HG03039 (cell line): Measurements from ENCODE around the gene CDK5.
"Not testable (repeated sequence)": the region's sequence is repeated elsewhere in the genome, so short reads cannot be mapped to it uniquely, and the experiment has no call there.

Experiments used
- ATAC-seq: cut with Tn5 transposase; IDR thresholded peaks from one replicate; pipeline ENCODE4 v1.9.1; 2021; ENCODE audit warnings: mild to moderate bottlenecking, moderate library complexity; ENCODE audit not compliant: unreplicated experiment

CDK5 gene

DNA sequence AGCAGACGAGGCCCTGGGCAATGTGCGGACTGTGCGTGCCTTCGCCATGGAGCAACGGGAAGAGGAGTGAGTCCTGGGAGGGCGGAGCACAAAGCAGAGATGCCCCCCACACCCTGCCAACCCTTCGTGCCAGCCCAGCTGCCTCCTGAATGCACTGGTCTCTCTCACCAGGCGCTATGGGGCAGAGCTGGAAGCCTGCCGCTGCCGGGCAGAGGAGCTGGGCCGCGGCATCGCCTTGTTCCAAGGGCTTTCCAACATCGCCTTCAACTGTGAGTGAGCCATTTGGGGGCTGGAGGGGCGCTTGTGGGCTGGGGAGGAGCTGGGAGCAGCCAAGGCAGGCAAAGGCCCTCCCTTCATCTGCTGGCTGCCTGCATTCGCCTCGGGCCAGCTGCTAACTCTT is 21.8 kb downstream of the CDK5 start:
- ATAC-seq: no peak

DNA sequence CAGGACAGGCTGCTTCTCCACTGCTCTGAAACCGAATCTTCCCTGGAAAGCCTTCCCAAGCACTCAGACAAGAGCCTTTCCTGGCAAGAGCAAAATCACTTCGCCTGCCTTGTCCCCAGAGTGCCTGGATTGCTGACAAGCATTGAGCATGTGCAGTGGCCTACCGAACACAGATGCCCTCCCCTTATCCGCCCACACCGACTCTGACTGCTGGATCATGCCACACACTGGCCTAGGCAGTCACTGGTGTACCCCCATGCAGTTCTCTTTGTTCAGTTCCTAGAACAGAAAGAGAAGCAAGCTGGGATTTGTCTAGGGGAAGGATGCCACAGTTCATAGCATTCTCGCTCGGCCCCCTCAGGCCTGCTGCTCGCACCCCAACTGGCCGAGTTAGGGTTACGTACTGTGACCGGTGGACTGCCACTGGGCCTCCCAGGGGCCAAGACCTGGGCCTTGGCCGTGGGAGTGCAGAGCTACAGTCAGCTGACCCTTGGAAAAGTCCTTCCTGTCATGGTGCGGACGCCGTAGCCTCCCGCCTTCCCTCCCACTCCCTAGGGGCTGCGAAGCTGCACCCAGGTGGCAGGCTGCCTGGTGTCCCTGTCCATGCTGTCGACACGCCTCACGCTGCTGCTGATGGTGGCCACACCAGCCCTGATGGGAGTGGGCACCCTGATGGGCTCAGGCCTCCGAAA is 22.5 kb downstream of the CDK5 start:
- ATAC-seq: no peak

DNA sequence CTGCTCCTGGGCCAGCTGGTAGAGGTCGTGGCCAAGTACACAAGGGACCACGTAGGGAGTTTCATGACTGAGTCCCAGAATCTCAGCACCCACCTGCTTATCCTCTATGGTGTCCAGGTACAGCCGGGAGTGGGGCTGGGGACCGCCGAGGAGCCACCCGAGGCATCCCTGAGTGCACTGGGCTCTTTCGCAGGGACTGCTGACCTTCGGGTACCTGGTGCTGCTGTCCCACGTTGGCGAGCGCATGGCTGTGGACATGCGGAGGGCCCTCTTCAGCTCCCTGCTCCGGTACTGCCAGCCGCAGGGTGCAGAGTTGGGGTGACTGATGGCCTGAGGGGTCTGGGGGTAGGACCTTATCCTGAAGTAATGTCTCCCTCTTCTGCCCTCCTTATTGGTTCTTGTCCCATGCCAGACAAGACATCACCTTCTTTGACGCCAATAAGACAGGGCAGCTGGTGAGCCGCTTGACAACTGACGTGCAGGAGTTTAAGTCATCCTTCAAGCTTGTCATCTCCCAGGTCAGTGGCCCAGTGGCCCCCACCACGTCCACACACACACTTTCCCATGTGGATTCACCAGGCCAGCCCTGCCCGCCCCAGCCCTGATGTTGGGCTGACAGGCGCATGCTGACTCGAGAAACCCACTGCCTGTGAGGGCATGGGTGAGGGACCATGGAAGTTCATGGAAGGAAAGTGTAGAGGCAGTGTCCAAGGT is 23.2 kb downstream of the CDK5 start:
- ATAC-seq: no peak

DNA sequence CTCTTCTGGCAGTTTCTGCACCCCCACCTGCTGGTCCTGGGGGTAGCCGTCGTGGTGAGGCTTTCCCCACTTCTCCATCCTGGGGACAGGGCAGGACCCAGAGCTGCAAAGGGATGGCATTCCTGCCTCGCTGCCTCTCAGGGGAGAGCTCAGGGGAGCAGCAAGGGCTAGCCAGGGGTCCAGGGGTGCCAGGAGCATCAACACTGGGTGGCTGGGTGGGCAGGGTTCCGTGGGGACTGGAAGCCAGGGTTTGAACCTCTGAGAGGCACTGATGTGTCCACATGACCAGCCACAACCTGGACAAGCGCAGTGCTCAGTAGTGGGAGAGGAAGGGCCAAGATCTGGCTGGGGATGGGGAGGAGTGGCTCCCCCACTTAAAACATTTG is 23.8 kb downstream of the CDK5 start:
- no peak for ATAC-seq

DNA sequence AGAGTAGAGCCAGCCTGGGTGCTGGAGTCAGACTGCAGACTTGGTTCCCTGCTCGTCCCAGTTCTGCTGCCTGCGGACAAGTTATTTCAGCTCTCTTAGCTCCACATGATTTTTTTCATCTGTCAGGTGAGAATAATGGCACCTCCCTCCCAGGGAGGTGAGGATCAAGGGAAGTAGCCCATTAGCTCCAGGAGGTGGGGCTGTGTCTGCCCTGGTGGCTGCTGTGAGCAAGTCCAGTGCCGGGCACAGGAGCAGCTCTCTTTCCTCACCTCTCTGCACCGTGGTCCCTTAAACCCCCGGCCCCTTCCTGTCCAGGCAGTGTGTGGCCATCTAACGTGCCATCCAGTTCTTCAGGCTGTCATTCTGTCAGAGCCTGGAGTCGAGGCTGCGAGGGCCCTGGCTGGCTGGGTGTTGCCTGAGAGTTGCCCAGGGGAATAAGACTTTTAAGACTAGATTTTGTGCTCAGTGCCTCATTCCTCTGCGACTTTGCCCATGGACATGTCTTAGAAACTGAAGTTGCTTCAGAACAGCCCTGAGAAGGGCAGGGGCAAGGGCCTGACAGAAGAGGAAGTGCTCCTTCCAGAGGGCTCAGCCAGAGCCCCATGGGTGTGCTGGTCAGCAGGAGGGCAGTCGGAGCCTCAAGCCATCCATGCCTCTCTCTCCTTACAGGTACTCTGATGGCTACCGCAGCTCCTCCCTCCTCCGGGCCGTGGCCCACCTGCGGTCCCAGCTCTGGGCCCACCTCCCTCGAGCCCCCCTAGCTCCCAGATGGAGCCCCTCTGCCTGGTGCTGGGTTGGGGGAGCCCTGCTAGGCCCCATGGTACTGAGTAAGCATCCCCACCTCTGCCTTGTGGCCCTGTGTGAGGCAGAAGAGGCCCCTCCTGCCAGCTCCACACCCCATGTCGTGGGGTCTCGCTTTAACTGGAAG is 24.5 kb downstream of the CDK5 start:
- no peak for ATAC-seq

DNA sequence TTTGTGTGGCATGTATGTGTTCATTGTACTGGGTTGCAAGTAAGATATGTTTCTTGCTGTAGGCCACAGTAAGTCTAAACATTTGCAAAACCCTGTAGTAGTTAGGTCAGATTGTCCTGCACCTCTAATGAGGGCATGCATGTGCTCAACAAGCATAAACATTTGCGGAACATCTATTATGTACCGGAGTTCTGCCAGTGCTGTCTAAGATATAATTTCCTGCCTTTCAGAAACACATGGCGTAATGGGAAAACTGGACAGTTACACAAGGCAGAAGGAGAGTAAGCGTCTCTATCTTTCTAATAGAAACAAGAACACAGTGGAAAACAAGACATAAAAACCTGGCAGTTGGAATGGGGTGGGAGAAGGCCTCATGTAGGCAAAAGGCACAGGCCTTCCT is 26.7 kb downstream of the CDK5 start:
- no peak for ATAC-seq

DNA sequence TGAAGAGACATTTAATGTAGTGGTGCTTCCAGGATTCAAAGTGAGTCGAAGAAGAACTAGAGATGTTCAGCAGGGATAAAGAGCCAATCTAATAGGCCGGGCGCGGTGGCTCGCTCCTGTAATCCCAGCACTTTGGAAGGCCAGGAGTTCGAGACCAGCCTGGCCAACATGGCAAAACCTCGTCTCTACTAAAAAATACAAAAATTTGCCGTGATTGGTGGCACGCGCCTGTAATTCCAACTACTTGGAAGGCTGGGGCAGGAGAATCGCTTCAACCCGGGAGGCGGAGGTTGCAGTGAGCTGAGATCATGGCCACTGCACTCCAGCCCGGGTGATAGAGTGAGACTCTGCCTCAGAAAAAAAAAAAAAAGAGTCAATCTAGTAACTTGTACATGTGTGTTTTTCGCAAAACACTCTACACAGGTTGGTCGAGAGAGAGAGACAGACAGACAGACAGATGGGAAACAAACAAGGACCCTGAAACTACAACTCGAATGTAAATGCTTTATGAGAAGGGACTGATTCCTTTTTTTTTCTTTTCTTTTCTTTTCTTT is 28.7 kb downstream of the CDK5 start:
- ATAC-seq: no peak

DNA sequence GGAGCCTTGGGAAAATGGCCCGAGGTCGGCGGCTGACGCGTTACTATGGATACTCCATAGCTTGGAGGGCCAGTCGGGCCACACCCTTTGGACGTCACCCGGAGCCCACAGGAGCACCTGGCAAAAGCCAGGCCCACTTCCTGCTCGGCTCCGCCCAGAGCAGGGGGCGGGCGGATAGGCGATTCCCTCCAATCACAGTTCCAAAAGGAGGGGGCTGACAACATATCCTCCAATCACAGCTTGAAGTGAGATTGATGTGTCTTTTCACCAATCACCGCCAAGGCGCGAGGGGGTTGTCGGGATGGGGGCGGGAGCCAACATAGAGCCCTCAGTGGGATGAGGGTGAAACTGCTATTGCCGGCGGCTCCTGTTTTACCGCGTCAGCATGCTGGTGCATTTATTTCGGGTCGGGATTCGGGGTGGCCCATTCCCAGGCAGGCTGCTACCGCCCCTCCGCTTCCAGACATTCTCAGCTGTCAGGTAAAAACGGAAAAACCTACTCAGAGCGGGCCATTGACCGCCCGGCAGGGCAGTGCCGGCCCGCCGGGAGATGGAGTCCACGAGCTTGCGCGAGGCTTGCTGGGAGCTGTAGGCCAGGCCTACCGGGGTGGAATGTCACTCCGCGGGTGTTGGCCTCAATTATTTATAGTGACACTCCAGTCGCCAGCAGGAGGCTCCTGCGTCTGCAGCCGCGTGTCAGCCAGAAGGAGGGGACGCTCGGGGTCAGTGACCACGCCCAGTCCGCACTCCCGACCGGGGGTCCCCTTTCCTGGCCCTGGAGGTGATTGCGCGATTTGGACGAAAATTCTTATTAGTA is 29.4 kb downstream of the CDK5 start, which contains the start of gene ABCB8:
TSS of gene ABCB8 (plus strand) at position 320 of the 817 bp plus-strand sequence. CDS start at position 386, 66 bp downstream.
- ATAC-seq: peak; percentile 96

DNA sequence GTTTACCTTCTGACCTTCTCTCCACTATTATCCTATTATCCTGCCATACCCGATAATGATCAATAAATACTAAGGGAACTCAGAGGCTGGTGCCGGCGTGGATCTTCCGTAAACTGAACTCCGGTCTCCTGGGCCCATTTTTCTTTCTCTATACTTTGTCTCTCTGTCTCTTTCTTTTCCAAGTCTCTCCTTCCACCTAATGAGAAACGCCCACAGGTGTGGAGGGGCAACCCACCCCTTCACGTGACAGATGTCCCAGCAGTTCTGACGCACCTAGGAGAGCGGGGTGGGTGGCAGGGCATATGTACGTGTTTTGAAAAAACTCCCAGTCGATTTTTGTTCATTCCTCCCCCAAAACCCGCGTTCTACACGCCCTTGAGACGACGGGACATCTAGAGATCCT is 30.0 kb downstream of the CDK5 start:
- not testable (repeated sequence) for ATAC-seq

DNA sequence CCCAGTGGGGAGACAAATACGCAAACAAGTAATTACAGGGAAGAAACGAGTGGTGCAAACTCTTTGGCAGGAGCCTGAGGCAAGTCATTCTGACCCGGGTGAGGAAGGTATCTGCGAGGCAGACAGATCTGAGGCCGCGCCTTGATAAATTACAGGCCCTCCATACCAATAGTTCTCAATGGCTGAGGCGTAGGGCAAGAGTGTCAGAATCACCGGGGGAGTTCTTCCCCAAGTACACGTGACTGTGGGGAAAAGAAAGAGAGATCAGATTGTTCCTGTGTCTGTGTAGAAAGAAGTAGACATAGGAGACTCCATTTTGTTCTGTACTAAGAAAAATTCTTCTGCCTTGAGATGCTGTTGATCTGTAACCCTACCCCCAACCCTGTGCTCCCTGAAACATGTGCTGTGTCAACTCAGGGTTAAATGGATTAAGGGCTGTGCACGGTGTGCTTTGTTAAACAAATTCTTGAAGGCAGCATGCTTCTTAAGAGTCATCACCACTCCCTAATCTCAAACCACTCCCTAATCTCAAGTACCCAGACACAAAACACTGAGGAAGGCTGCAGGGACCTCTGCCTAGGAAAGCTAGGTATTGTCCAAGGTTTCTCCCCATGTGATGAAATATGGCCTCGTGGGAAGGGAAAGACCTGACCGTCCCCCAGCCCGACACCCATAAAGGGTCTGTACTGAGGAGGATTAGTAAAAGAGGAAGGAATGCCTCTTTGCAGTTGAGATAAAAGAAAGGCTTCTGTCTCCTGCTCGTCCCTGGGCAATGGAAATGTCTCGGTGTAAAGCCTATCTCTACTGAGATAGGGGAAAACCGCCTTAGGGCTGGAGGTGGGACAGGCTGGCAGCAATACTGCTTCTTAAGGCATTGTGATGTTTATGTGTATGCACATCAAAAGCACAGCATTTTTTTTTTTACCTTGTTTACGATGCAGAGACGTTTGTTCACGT is 30.6 kb downstream of the CDK5 start:
- ATAC-seq: not testable (repeated sequence)

DNA sequence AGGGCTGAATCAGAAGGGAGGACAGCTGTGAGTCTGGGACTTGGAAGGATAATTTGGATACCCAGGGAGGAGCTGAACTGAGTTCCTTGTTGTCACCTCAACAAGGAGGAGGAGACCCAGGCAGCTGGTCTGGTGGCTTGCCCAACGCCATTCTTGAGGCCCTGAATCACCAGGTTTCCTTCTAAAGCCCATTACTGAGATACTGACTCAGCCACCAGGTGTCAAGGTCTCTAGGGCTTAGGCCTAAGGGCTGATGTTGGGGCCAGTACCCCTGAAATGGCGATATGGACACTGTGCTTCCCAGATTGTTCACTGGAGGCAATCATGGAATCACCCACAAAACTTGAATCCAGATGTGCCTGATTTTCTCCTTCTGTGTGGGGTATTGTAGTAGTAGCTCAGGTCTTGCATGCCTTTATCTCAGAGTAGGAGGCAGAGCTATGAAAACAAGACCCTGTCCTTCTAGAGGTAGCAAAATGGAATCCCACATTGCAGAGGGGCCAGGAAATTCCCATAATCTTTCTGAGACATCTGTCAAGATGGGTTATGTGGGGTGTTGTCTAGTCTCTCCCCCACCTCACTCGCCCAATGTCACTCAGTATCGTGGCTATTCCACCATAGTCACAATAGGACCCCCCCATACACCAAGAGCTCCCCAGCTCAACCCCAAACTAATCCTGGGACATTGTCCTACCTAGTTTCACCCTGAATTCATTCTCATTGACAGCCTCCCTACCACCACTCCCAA is 31.6 kb downstream of the CDK5 start:
- ATAC-seq: no peak

DNA sequence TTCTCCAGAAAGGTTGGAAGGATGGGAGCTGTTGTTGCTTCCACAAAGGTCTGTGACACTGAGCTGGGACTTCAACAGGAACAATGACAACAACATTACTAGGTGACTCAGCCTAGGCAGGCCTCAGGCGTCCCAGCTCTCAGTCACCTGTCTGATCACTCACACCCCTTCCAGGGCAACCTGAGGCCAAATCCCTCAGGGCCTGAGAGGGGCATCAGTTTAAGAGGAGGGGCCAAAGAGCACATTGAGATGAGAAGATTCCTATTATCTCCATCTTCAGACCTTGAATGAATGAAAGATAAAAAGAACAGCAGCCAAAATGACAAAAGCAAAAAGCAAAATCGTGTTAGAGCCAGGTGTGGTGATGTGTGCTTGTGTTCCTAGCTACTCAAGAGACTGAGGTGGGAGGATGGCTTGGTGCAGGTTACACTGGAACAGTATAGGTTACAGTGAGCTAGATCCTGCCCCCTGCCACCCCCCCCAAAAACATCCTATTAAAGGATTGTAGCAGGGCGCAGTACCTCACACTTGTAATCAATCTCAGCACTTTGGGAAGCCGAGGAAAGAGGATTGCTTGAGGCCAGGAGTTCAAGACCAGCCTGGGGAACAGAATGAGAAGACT is 33.2 kb downstream of the CDK5 start, which contains the start of gene ATG9B:
TSS of gene ATG9B (minus strand) at position 60 of the 622 bp plus-strand sequence. CDS start 71 bp downstream, outside the sequence.
- ATAC-seq: no peak

DNA sequence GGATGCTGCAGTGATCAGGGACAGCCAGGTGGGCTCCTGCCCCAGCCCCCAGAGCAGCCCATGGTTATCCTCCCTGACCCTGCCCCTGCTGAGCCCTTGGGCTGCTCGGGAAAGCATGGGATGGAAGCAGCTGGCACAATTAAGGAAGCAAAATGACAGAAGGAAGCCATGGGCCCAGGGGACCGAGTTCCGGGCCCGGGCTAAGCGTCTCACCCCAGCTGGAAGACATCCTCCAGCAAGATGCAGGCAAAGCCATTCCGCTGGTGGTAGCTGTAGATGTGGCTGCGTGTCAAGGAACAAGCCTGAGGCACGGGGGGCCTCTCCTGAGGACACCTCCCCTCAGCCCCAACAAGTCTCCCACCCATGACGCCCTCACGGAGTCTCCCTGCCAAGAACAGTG is 34.5 kb downstream of the CDK5 start:
- ATAC-seq: no peak

DNA sequence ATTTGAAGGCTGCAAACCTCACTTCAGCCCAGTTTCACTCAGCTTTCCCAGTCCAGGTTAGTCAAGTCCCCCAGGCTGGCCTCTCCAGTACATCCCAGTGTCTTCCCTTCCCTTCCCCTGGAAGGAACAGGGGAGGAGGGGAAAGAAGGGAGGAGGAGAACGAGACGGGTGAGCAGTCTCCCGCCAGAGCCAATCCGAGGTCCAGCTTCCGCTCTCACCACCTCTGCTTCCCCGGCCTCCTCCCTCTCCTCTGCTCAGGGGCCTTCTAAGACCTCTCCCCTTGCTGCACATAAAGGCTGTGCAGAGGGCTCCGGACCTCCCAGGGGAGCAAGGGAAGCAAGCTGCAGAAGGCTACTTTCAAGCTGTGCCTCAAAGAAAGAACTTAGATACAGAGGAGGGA is 37.5 kb downstream of the CDK5 start:
- no peak for ATAC-seq

DNA sequence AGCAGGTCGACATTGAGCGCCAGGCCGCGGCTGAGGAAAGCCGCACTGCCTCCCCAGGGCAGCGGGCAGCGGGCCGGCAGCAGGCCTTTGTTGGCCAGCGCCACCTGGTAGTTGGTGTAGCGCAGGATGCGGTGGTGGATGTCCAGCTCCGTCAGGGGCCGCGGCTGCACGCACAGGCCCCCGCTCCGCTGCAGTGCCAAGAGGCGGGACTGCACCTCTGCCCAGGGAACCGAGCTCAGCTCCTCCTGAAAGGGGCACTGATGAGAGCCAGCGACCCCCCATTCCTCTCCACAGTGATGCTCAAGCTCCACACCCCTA is 38.6 kb downstream of the CDK5 start:
- ATAC-seq: no peak

DNA sequence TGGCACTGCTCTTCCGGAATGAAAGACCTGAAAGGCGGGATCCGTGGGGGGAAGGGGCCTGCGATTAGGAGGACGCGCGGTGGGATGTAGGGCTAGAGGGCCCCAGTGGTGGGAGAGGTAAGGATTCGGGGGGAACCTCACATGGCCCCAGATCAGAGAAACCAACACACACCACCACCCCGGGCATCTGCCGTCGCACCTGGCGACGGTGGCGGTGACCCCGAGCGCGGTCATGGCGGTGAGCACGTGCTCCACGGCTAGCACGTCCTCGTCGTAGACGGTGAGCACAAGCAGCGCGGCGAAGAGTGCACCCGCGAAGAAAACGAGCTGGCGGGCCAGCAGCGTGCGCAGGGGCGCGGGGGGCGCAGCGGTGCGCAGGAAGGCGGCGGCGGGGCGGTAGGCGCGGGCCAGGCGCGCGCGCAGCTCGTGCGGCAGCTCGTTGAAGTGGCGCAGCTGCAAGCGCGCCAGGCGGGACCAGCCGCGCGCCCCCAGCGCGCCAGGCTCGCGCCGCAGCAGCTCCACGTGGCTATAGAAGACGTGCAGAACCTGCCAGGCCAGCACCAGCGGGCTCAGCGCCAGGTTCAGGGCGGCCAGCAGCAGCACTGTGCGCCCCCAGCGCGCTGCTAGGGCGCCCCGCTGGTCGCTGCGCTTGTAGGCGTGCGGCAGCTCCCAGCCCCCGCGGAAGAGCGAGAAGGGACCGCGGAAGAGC is 39.1 kb downstream of the CDK5 start:
- ATAC-seq: no peak

DNA sequence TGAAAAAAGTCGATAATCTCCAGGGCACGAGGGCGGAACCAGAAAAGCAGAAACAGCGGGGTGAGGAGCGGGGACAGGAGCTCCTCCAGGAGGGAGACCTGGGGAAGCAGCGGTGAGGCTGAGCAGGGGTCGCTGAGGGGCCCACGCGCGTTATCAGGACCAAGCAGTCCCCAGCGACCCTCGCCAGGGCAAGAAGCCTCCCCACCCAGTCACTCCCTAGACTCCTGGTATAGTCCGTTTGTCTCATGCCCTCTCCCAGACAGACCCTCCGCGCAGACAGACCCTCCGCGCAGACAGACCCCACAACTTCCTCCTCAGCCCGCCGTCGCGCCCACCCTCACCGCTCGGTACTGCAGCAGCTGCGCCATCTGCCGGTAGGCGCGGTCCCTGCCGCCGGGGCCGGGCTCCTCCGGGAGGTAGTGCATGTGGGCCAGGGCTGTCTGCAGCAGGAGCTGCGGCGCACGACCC is 39.7 kb downstream of the CDK5 start:
- peak; percentile 45 for ATAC-seq
